IPS-20b (cell line): ENCODE measurements around the gene CDH4.
"Not testable (repeated sequence)": the region's sequence is repeated elsewhere in the genome, so short reads cannot be mapped to it uniquely, and the experiment has no call there.

Experiments used
- H3K27ac ChIP-seq: one replicate; pipeline ENCODE4 v1.5.1; 2013; ENCODE audit warnings: low read length
- H3K27me3 ChIP-seq: 2 replicates; pipeline ENCODE4 v1.6.1; 2013; ENCODE audit warnings: mild to moderate bottlenecking, low read length, inconsistent platforms; ENCODE audit not compliant: insufficient read depth
- H3K36me3 ChIP-seq: 2 replicates; pipeline ENCODE4 v1.6.1; 2013; ENCODE audit warnings: low read depth, mild to moderate bottlenecking, inconsistent platforms, low read length, moderate library complexity; ENCODE audit not compliant: insufficient read depth
- H3K4me1 ChIP-seq: 2 replicates; pipeline ENCODE4 v1.6.1; 2013; ENCODE audit warnings: mild to moderate bottlenecking, control low read depth, inconsistent platforms, low read length, moderate library complexity; ENCODE audit not compliant: insufficient read depth
- H3K4me3 ChIP-seq: 2 replicates; pipeline ENCODE4 v1.5.1; 2013; ENCODE audit warnings: mild to moderate bottlenecking, low read length, inconsistent platforms
- H3K9ac ChIP-seq: 2 replicates; pipeline ENCODE4 v1.6.1; 2013; ENCODE audit warnings: low read depth, mild to moderate bottlenecking, inconsistent platforms, low read length, moderate library complexity
- H3K9me3 ChIP-seq: 2 replicates; pipeline ENCODE4 v1.6.1; 2013; ENCODE audit warnings: mild to moderate bottlenecking, low read depth, low read length, inconsistent platforms; ENCODE audit not compliant: insufficient read depth

The CDH4 gene

DNA sequence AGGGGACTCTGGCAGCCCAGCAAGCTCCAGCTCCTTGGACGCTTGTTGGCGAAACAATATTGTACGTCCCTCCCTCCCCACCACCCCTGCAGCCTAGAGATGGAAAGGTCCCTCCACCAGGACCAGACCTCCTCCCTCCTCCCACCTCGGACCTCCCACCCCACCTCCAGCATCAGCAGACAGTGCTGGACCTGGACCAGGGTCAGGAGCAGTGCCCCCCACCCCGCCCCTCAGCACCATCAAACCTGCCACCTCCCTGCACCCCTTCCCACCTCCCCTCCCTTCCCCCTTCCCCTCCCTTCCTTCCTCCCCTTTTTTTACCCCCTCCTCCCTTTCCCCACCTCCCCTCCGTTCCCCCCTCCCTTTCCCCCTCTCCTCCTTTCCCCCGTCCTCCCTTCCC, 715.2 kb downstream of the CDH4 start:
- Histone ChIP-seq H3K9ac (no peak overlapping the region), H3K4me1 (no peaks in the 10 kb centered on the region), H3K27me3 (no peaks in the 10 kb centered on the region), H3K27ac (no peak overlapping the region), H3K36me3 (peaks cover 5% of the 10 kb centered on the region), H3K4me3 (no peak overlapping the region), H3K9me3 (no peaks in the 10 kb centered on the region)

- Histone ChIP-seq H3K9ac (no peak overlapping the region), H3K4me1 (no peaks in the 10 kb centered on the region), H3K27ac (no peak overlapping the region), H3K4me3 (no peak overlapping the region), H3K36me3 (peaks cover 14% of the 10 kb centered on the region), H3K27me3 (no peaks in the 10 kb centered on the region), H3K9me3 (no peaks in the 10 kb centered on the region)
Observed at GRCh38 chr20:61968036-61968810, 716.2 kb downstream of the CDH4 start.

DNA sequence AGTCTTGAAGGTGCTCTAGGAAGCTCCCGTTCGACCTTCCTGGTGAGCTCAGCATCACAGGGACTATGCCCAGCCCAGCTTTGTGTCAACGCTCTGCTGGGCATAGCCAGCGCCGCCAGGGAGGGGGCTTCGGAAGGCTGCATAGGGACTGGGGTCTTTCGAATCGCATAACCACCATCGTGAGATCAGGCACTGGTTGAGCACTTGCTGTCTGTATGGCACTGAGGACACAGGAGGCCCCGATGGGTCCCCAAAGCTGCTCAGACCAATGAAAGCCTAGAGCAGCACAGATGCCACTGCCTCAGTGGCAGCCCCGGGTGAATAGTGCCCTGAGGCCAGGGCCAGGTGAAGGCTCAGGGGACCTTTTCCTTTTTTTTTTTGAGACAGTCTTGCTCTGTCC, 716.9 kb downstream of the CDH4 start:
- Histone ChIP-seq H3K27ac (no peak overlapping the region), H3K4me1 (no peaks in the 10 kb centered on the region), H3K9ac (no peak overlapping the region), H3K4me3 (no peak overlapping the region), H3K27me3 (no peaks in the 10 kb centered on the region), H3K36me3 (peaks cover 21% of the 10 kb centered on the region), H3K9me3 (no peaks in the 10 kb centered on the region)

- Histone ChIP-seq H3K27ac (no peak overlapping the region), H3K9ac (no peak overlapping the region), H3K4me1 (no peaks in the 10 kb centered on the region), H3K4me3 (no peak overlapping the region), H3K27me3 (no peaks in the 10 kb centered on the region), H3K36me3 (peaks cover 27% of the 10 kb centered on the region), H3K9me3 (no peaks in the 10 kb centered on the region)
Observed at GRCh38 chr20:61969806-61970205, 717.7 kb downstream of the CDH4 start.

- Histone ChIP-seq H3K4me3 (no peak overlapping the region), H3K27ac (no peak overlapping the region), H3K9me3 (no peaks in the 10 kb centered on the region), H3K4me1 (no peaks in the 10 kb centered on the region), H3K27me3 (no peaks in the 10 kb centered on the region), H3K9ac (no peak overlapping the region), H3K36me3 (peaks cover 31% of the 10 kb centered on the region)
Observed at GRCh38 chr20:61970357-61970756, 718.3 kb downstream of the CDH4 start.

- peaks cover 31% of the 10 kb centered on the region for H3K36me3 ChIP-seq
- not testable (repeated sequence) for H3K27me3 ChIP-seq, H3K4me1 ChIP-seq, H3K9me3 ChIP-seq, H3K27ac ChIP-seq, H3K9ac ChIP-seq, H3K4me3 ChIP-seq
Observed at GRCh38 chr20:61971595-61971994, 719.5 kb downstream of the CDH4 start.

- Histone ChIP-seq H3K36me3 (peaks cover 31% of the 10 kb centered on the region), H3K27ac (no peak overlapping the region), H3K4me1 (no peaks in the 10 kb centered on the region), H3K9me3 (no peaks in the 10 kb centered on the region), H3K9ac (no peak overlapping the region), H3K4me3 (no peak overlapping the region), H3K27me3 (no peaks in the 10 kb centered on the region)
Observed at GRCh38 chr20:61972636-61973508, 720.8 kb downstream of the CDH4 start.

DNA sequence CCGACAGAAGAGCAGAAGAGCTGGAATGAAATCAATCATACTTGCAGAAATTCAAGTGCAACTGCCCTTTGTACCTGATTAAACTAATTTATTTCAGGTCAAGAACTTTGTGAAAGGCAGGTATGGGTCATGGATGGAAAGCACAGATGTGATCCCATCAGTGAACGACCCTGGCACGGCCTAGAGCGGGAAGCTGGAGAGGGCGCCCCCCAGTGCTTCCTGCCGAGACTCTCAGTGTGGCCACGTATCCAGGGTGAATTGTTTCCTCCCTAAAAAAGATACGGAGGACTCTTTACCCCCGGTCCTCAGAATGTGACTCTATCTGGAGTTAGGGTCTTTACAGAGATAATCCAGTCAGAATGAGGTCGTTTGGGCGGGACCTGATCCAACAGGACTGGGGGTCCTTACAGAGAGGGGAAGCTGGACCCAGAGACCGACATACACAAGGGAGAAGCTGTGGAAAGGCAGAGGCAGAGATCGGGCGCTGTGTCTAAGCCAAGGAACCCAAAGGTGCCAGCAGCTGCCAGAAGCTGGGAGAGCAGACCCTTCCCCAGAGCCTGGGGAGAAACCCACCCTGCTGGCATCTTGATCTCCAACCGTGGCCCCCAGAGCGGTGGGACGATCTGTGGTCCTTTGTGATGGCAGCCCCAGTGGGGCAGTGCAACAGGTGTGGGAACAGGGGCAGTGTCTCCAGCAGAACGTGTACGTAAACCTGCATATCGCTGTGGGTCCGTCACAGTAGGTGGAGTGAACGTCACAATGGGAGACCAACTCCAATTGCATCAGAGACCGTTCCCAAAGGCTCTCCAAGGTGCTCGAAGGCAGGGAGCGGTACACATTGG, 721.7 kb downstream of the CDH4 start:
- H3K36me3 ChIP-seq, result peaks cover 31% of the 10 kb centered on the region
- no peaks in the 10 kb centered on the region for H3K9me3 ChIP-seq
- no peak overlapping the region for H3K9ac ChIP-seq
- H3K4me3 ChIP-seq, result no peak overlapping the region
- H3K27ac ChIP-seq, result no peak overlapping the region
- no peaks in the 10 kb centered on the region for H3K4me1 ChIP-seq
- no peaks in the 10 kb centered on the region for H3K27me3 ChIP-seq

- Histone ChIP-seq H3K9ac (no peak overlapping the region), H3K27me3 (no peaks in the 10 kb centered on the region), H3K4me3 (no peak overlapping the region), H3K27ac (no peak overlapping the region), H3K9me3 (no peaks in the 10 kb centered on the region), H3K36me3 (peaks cover 31% of the 10 kb centered on the region), H3K4me1 (no peaks in the 10 kb centered on the region)
Observed at GRCh38 chr20:61974357-61974665, 722.2 kb downstream of the CDH4 start.

DNA sequence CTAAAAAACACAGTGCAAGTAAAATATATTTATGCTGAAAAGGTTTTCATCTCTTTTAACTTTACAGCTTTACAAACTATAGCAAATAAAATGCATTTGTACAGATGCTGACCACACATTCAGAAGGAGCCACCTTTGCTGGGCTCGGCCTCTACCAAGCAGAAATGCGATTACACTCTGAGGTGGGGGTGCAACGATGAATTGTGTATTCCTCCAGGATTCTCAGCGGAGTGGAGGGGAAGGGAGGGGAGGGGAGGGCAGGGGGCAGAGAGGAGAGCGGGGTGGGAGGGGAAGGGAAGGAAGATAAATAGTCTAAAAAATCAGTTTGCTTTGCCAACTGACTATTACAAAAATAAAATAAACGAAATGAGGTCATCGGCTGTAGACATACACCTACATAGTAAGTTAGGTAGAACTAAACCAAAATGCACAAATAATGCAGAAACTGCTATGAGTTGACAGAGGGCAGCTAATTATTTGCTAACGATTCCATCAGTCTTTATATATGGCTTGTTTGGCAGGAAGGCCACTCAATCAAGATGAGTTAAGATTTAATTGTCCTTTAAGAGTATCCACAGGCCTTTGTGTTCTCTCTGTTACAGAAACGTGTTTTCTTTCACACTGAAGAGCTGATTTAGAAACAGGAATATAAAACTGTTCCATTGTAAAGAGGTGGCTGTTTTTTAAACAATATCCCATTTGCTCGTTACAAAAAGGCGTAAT, 723.5 kb downstream of the CDH4 start:
- Histone ChIP-seq H3K27me3 (no peaks in the 10 kb centered on the region), H3K4me1 (no peaks in the 10 kb centered on the region), H3K27ac (no peak overlapping the region), H3K9ac (no peak overlapping the region), H3K36me3 (peaks cover 34% of the 10 kb centered on the region), H3K4me3 (no peak overlapping the region), H3K9me3 (no peaks in the 10 kb centered on the region)

DNA sequence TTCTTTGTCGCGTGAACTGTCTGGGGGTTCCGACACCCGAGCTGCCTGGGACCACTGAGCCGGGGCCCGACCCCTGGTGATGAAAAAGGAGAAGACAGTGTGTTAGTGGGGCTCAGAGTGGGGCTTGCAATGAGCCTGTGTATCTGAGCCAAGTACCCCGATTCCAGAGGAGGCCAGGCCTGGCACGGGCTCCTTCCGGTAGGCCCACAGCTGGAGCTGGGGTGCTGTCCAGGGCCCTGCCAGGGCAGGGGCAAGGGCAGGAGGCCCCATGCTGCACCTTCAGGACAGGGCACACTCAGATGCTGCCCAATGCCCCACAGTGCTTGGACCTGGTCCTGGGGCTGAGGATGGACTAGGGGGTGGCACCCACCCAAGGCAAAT, 724.2 kb downstream of the CDH4 start:
- no peaks in the 10 kb centered on the region for H3K4me1 ChIP-seq
- H3K27ac ChIP-seq, result no peak overlapping the region
- H3K9ac ChIP-seq, result no peak overlapping the region
- no peaks in the 10 kb centered on the region for H3K9me3 ChIP-seq
- peaks cover 37% of the 10 kb centered on the region for H3K36me3 ChIP-seq
- no peaks in the 10 kb centered on the region for H3K27me3 ChIP-seq
- no peak overlapping the region for H3K4me3 ChIP-seq
